ENCODE measurements around the gene AJAP1.
"Not testable (repeated sequence)": the region's sequence is repeated elsewhere in the genome, so short reads cannot be mapped to it uniquely, and the experiment has no call there.

- not testable (repeated sequence) for TF ChIP-seq ZNF202 (tag by site-specific recombination; IDR thresholded peaks at IDR 0.05; ENCODE audit: borderline replicate concordance); IKZF3 (tag by site-specific recombination; IDR thresholded peaks at IDR 0.05); PRDM1 (tag by site-specific recombination; IDR thresholded peaks at IDR 0.05); CTCF (tag by site-specific recombination; IDR thresholded peaks at IDR 0.05); ZNF132 (tag by site-specific recombination; IDR thresholded peaks at IDR 0.05; ENCODE audit: borderline replicate concordance); ZSCAN30 (tag by site-specific recombination; IDR thresholded peaks at IDR 0.05)
These were observed 12.3 kb downstream of the AJAP1 start for GRCh38 chr1:4666683-4667082.
